Stomach (tissue), 4 donors: ENCODE data around the gene MRPL33.

Experiments used
- CTCF ChIP-seq, 7 experiments: fragments of 450-650 bp in 4 of 7; fragments of 200-600 bp in 3 of 7; sonication (generic) in 3 of 7; IDR thresholded peaks; one replicate each; pipeline ENCODE4 v1.5.1; 2016 to 2019; ENCODE audit warnings: antibody characterized with exemption in 7 of 7, control low read depth in 2 of 7, mild to moderate bottlenecking in 1 of 7
- POLR2A ChIP-seq, 4 donors: fragments of 450-650 bp; IDR thresholded peaks; one replicate each; pipeline ENCODE4 v1.6.1; 2016; ENCODE audit warnings: antibody characterized with exemption in 4 of 4, control low read depth in 2 of 4, mild to moderate bottlenecking in 1 of 4, moderate library complexity in 1 of 4

GRCh38 chr2:27762951-27763906 lies 8.3 kb upstream of the MRPL33 start:
- no peak for TF ChIP-seq POLR2A (IDR thresholded peaks at IDR 0.05)
- TF ChIP-seq CTCF (IDR thresholded peaks at IDR 0.05): no peak
